Stimulated activated CD4-positive, alpha-beta T cell treated with anti-CD3 and anti-CD28 coated beads, TNF-alpha, amount 100 ng/mL, for 48 hours (primary cell): ENCODE data around the gene DESI1.
"Not testable (repeated sequence)": the region's sequence is repeated elsewhere in the genome, so short reads cannot be mapped to it uniquely, and the experiment has no call there.

Experiments used
- DNase-seq, 3 donors: peaks; one replicate each; pipeline ENCODE4 v3.0.0-alpha.2; 2020; ENCODE audit warnings: low read depth in 3 of 3

Gene DESI1

DNA sequence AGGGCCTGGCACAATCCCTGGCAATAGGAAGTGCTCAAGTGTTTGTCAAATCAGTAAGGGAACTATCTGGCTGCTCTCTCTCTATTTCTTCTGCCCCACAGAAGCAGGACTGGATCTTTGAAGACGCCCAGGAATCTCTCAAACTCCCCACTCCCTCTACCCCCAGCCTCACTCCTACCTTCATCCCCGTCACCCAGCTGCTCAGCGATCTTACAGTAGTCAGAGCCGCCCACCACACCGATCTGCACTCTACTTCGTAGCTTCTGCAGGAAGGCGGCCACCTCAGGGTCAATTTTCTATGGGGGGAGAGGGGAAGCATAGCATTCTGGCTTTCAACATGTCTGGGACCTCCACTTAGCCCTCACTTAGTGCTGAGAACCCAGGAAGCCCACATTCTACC is 34.9 kb downstream of the DESI1 start:
- no peak for DNase-seq

DNA sequence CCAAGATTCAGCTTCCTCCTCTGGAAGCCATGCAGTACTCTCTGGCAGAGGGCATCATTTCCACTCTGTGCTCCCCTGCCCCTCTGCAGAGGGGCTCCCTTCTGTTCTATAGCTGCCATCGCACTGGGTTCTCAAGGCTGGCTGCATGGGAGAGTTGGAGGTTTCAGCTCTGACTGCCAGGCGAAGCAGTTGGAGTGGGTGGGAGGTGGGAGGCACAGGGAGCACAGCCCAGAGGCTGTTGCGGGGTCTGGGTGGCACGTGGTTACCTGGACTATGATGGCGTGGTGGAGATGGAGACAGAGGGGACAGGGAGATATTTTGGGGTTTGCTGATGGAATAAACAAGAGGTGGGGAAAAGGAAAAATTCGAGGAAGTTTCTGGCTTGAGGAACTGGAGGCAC is 36.0 kb downstream of the DESI1 start:
- DNase-seq, result no peak

DNA sequence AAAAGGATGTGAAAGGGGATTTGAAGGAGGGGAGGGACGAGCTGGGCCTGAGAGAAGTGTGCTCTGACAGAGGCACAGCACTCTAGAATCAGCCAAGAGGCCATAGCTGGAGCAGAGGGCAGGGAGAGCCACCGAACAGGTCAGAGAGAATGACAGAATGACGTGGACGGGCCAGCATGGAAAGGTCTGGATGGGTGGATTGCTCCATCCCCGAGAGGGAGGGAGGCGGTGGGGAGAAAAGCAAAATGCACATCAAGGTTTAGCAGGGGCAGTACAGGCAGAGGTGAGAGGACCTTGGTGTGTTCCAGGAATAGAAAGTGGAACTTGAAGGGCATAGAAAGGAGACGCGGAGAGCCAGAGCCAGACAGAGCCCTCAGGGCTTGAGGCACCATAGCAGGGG is 38.1 kb downstream of the DESI1 start:
- DNase-seq, result no peak

DNA sequence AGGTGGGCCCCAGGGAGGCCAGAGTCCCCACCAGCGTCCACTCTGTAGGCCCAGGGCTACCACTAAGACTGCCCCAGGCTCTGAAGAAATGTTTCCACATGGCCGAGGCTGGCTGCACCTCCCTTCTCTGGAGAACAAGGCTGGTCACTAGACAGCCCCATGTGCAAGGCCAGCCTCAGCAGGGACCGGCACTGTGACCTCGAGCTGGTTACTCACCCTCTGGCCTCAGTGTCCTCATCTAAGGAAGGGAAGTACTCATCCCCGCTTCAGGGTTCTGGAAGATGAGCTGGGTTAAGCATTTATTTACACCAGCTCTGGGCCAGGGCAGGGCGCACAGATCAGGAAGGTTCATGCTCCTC is 40.9 kb downstream of the DESI1 start:
- no peak for DNase-seq

DNA sequence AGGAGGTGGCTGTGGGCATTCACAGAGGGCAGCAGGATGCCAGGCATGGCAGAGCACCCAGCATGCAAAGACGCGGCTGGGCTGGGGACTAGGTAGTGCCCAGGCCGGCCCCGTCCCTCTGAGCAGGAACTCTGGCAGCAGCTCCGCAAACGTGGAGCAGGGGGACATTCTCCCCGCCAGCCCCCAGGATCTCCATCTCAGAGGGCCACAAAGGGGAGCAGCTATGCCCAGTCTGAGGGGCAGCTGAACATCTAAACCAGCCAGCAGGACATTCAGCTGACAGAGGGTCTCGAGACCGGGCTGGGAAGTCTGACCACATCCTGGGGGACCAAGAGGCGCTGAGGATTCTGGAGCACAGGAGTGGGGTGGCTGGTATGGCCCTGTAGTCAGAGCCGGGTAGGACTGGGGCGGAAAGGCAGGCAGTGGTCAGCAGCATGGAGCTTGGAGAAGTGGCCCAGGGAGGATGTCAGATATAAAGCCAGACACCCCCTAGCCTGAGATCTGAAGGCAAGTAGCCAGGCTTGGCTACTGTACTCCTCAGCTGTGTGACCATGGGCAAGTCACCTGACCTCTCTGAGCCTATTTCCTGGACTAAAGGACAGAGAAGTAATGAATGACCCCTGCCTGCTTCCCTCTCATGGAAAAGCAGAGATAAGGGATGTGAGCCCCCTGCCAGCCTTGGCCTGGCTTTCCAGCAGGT is 41.4 kb downstream of the DESI1 start:
- DNase-seq, result no peak

DNA sequence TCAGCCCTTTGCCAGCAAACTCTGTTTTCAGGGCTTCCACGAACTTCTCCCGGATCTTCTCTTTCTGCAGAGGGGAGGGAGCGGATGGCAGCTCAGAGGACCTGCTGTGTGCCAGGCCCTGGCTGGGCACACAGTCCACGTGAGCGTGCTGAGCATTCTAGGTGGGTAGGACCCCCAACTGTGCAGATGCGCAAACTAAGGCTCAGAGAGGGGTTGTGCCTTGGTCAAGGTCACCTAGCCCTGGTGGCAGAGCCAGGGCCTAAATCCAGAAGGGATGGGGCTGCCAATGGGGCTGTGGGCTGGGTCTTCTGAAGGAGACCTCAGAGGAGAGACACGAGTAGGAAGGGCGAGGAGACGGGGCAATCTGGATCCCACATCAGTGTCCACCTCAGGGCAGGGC is 42.0 kb downstream of the DESI1 start:
- no peak for DNase-seq

DNA sequence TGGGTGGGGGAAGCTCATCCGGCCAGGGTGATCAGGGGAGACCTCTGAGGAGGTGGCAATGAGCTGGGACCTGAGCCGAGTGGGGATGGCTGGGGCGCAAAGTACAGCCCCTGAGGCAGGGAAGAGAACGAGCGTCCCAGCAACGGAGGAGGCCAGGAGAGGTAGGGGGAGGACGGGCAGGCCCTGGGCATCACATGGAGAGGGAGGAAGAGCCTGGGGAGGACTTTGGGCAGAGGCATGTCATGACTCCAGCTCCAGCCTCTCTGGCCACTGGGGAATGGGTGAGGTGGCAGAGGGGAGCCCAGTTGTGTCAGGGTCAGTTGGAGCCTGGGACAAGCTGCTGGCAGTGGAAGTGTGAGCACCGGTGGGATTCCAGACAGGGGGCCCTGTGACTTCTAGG is 42.7 kb downstream of the DESI1 start:
- no peak for DNase-seq

DNA sequence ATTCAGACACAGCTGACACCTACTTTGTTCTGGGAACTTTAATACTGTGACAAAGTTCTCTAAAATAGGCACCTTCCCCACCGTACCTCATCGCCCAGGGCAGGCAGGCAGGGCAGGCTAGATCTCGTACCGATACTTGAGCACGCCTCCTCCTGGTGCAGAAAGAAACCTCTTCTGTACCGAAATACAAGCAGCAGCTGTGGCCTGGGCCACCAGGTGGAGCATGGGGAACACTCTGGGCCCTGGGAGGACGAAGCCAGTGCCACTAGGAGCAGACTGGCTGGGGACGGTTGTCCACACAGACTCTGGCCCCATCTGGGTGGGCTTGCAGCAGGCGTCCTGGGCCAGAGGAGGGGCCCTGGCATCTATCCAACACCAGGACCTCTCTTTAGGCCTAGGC is 44.0 kb downstream of the DESI1 start:
- DNase-seq, result no peak

DNA sequence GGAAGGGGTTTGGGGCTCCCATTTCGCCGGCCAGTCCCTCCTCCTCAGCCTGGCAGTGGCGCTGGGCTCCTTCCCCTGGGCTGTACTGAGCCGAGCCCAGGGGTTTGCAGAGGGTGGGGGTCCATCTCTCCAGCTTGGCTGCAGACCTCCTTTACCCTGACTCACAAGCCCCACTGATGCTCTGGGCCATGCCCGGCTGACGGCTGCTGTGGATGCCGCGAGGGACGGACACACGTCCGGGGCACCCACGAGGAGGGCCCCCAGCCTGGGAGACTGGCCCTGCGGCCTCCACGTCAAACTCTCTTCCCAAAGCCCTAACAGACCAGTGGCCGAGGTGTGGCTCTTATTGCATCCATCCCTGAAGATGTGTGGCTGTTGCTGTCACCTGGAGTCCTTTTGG is 45.3 kb downstream of the DESI1 start:
- no peak for DNase-seq

DNA sequence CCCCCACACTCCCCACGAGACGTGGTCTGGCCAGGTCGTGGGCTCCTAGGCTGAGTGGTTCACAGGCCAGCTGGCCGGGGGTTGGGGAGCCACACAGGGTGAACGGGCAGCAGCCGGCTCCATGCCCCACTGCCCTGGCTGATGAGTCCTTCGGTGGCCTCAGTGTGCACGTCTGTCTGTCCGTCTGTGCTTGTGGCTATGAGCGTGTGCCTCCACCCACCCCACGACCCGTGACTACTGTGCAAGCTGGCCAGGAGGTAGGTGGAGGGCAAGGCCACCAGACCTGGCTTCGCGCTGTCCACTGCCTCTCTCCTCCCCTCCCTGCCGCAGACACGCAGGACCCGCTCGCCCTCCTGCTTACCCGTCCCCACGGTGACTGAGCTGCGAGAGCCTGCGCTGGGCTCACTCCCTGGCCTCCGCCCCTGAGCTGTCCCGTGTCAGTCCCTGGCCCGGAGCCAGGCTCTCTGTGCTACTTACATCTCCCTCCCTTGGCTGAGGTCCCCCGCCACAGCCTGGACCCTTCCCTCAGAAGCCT is 45.9 kb downstream of the DESI1 start:
- no peak for DNase-seq

DNA sequence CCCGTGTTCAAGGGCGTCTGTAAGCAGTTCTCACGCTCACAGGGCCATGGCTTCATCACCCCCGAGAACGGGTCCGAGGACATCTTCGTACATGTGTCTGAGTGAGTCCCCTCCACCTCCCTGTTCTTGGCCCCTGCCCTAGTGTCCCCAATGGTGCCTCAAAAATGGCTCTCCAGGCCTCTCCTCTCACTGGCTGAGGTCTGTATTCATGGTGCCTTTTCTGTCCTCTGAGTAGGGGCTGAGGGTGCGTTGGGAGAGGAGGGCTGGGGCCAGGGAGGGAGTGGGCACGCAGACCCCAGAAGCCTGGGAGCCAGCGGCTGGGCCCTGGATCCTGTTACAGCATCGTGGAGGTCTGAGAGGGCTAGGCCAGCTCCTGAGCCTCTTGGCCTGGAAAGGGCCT is 47.2 kb downstream of the DESI1 start:
- DNase-seq, result no peak

DNA sequence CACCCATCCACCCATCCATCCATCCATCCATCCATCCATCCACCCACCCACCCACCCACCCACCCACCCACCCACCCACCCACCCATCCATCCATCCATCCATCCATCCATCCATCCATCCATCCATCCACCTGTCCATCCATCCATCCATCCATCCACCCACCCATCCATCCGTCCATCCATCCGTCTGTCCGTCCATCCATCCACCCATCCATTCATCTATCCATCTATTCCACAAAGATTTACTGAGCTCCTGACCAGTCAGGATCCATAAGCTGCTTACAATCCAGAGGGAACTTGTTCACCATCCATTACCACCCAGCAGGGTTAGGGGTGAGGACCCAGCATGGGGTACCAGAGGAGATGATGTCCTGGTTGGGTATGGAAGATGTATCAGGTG is 48.5 kb downstream of the DESI1 start:
- DNase-seq, result not testable (repeated sequence)

DNA sequence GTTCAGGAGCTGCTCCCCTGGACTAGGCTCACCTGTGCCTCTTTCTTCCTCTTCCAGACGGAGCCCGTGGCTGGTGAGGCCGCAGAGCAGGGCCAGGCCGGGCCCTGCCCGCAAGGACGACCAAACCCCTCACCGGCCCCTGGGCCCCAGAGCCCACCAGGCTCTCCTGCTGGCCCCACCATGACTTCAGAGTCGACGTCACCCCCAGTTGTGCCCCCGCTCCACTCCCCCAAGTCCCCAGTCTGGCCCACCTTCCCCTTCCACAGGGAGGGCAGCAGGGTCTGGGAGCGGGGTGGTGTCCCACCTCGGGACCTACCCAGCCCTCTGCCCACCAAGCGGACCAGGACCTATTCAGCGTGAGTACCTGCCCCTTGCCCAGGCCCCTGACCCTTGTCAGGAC is 49.1 kb downstream of the DESI1 start:
- no peak for DNase-seq

DNA sequence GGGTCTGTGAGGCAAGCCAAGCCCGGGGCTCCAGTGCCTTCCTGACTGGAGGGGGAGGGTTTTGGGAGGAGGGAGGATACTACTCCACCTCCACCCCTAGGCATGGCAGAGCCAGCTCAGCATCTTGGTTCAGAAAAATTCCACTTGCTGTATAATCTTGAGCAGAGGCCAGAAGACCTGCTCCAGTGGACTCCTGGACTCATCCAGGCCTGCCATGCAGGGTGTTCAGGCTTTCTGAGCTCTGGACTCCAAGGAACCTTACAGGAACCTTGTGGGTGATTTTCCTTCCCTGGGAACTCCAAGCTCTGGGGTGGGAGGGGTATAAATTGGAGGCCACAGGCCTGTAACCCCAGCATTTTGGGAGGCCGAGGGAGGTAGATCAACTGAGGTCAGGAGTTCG is 50.6 kb downstream of the DESI1 start:
- no peak for DNase-seq

DNA sequence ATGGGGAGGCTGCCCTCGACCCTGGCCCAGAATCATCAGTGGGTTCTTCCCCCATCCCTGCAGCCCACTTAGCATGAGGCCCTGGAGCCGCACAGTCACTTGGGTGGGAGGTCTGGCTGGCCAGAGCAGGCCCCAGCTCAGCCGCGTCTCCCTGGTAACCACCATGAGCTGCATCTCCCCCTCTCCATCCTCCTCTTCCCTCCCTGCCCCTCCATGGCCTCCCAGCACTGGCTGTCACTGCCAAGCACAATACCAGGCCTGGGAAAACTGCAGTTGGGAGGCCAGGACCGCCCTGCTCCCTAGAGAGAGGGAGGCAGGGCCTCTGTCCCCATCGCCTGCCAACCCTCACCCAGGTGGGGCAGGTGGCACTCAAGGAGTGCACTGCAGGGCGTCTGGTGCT is 52.0 kb downstream of the DESI1 start:
- DNase-seq, result no peak

DNA sequence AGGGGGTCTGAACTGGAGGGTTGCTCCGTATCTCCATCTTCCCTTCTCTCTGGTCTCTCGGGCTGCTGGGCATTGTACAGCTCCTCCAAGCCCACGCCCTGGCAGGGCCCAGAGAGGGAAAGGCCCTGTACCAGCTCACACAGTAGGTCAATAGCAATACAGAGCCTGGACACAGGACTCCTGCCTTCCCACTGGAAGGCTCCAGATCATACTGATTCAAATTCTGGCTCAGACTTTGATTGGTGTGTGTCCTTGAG is 53.4 kb downstream of the DESI1 start:
- no peak for DNase-seq

DNA sequence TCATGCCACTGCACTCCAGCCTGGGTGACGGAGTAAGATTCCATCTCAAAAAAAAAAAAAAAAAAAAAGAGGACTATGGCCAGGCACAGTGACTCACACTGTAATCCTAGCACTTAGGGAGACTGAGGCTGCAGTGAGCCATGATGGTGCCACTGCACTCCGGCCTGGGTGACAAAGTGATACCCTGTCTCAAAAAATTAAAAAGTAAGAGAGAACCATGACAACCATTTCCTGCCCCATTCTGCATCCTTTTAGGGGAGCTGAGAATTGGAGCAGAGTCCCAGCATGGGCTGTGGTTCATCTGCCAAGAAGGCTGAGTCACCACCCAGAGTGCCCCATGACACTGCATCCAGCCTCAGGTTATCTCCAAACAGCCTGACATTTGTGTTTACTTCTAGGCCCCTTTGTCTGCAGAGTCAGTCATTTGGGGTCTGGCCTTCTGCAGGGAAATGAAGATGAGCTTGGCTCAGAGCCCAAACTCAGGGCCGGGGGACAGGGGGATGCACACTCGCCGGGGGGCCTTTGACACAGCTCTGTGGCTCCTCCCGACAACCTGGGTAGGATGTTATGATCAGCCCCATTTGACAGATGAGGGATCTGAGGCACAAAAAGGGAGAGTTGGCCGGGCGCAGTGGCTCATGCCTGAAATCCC is 55.3 kb downstream of the DESI1 start:
- peak in 1 of 3 donors; percentile 19 for DNase-seq

DNA sequence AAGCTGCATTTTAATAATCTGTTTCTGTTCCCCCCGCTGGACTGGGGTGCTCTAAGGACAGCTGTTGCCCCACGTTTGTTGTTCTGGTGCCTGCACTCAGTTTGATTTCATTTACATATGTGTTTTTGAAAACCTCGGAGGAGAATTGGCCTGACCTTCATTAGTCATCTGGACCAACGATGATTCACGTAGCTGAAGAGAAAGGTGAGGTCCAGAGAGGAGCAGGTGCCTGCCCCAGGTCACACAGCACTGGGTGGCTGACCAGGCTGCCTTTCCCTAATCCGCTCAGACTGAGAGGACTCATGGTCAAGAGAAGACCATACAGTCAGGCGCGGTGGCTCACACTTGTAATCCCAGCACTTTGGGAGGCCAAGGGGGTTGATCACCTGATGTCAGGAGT is 56.3 kb downstream of the DESI1 start:
- no peak for DNase-seq

DNA sequence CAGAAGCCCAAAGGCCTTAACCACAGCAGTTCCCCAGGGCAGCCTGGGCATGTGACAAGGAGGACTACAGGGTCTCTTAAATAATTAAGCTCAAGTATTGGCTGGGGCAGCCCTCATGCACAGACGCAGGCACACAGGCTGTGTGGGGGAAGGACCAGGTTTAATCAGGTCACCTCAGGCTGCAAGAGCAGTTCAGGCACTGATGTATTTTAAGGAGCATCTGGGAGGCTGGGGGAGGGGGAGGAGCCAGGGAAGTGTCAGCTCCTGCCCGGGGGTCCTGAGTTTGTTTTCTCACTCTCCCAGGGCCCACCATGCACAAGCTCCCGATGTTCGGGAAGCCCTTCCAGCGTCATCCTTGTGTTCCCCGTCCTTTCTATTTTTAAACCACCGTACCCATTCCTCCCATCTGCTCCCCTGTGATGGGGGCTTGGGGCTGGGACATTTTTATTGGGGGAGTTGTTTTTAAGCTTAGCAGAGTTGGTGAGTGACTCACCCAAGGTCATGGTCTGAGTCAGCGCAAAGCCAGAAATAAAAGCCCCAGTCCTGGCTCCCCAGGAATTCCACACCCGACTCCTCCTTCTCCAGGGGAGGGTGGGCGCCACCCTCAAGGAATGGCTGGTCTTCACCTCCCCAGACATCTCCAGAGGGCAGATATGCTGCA is 57.7 kb downstream of the DESI1 start:
- no peak for DNase-seq

DNA sequence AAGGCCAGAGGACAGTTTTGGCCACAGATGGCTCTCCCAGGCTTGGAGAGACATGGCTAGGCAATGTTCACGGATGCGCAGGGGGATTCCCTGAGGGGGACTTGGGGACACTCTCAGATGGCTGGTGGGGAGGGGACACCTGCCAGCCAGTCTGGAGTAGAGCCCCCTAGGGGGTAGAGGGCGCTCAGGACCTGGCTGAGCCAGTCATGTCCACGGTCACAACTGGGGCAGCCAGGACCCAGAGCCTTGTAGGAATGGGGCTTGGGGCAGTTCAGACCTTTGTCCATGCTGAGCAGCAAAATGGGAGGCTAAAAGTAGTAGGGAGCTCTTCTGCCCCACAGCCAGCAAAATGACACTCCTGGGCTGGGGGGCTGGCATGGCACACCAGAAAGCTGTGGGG is 58.4 kb downstream of the DESI1 start:
- no peak for DNase-seq

DNA sequence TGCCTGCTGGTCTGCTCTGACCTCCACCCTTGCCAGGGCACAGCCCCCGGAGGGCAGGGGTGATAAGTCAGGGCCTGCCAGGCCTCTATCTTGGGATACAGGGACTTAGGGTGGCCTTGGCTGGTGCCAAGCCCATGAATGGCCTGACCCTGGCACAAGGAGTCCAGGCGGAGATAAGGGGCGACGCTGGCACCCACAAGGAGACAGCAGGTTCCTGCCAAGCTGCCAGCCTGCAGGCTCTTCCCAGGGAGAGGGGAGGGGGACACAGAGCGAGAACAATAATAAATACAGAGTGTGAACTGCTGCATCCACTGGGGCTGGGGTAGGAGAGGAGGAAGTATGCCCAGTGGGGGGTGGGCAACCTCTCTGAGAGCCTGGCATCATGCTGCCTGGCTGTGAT is 59.1 kb downstream of the DESI1 start:
- DNase-seq, result no peak

DNA sequence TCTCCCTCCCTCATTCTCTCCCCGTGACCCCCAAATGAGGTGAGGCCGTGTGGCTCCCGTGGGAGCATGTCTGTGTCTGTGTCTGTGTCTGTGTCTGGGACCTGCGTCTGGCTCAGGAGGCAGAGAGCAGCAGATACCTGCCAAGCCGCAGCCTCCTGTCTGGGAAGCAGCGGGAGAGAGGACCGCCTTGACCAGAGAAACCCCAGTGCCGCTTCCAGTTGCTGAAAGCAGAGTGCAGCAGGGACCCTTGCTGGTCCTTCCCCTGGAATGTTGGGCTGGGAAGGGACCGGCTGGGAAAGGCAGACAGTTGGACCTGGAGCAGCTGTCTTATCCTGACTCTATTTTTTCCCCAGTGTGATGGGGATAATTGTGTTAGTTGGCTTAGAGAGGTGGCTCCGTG is 59.5 kb downstream of the DESI1 start:
- DNase-seq, result no peak

DNA sequence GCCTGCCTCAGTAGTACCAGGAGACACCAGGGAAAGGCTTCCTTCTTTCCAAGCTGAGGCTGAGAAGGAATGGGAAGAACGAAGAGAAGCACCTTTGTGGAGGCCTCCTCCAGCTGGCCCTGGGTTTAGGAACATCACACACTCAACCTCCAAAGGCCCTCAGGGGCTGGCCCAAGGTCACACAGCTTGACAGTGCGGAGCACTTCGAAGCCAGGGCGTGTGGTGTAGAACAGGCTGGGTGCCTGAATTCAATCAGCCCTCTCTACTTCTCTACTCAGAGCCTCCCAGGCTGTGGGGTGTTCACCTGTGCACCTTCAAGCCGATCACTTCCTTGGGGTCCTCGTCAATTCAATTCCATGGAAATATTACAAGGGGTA is 60.8 kb downstream of the DESI1 start:
- DNase-seq, result no peak

DNA sequence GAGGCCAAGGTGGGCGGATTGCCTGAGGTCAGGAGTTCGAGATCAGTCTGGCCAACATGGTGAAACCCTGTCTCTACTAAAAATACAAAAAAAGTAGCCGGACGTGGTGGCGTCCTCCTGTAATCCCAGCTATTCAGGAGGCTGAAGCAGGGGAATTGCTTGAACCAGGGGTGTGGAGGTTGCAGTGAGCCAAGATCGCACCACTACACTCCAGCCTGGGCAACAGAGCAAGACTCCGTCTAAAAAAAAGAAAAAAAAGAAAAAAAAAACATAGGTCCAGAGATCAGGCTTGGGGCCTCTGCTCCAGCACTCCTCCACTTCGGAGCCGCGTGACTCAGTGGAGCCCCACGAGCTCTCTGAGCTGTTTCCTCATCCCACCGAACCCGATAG is 62.6 kb downstream of the DESI1 start:
- not testable (repeated sequence) for DNase-seq
